HepG2 (cell line): ENCODE data around the gene SOST. TPM values are rescaled to one million over a fixed set of nuclear protein-coding genes. Genes with fewer than 3 reads are reported as not detected.

ENCODE experiments used
- ATAC-seq: fragments of 200-7000 bp; cut with Tn5 transposase; 3 replicates; pipeline ENCODE4 v1.9.1; 2020; ENCODE audit warnings: mild to moderate bottlenecking, moderate library complexity
- BruUV-seq: library from RNA; stranded (reverse); fragments of 400-500 nt; replicated peaks from 2 replicates; lab custom pipeline; 2021; lab: Mats Ljungman, UMichigan
- CTCF ChIA-PET: fragments of 300-600 bp; formaldehyde crosslinking; extraction: SDS; loops from one replicate; lab custom pipeline; 2021; ENCODE audit warnings: low total read pairs, inconsistent platforms, low intra/inter-chr PET ratio; lab: Yijun Ruan, JAX
- POLR2A ChIA-PET: fragments of 350-600 bp; sonication (Branson Sonifier 250); formaldehyde crosslinking; loops from one replicate; lab custom pipeline; 2020; ENCODE audit warnings: antibody characterized with exemption, inconsistent platforms; lab: Yijun Ruan, JAX
- DNase-seq: peaks from one replicate; pipeline ENCODE4 v3.0.0-alpha.2; 2015; ENCODE audit warnings: low spot score
- FAIRE-seq: peaks from 3 replicates; lab custom pipeline; 2011; peaks lifted over from hg19 to GRCh38; lab: Jason Lieb, UNC
- H2AFZ ChIP-seq: one replicate; pipeline ENCODE4 v1.6.1; 2011; ENCODE audit warnings: low read length, inconsistent platforms
- H3K27ac ChIP-seq: fragments of 300-600 bp; 3 replicates; pipeline ENCODE4 v1.8.0; 2011; ENCODE audit warnings: mixed run types, mild to moderate bottlenecking, mixed read lengths, low read length, inconsistent platforms; ENCODE audit not compliant: insufficient read depth; ENCODE audit errors: extremely low read length
- H3K27me3 ChIP-seq, 2 experiments: fragments of 200-600 bp in 1 of 2; 2 replicates in 1 of 2; 3 replicates in 1 of 2; pipeline versions ENCODE4 v1.6.0 to v1.8.0; 2011; ENCODE audit warnings: low read length in 2 of 2, mild to moderate bottlenecking in 2 of 2, moderate library complexity in 2 of 2, inconsistent platforms in 1 of 2; ENCODE audit not compliant: insufficient read depth in 2 of 2, control insufficient read depth in 1 of 2
- H3K36me3 ChIP-seq, 2 experiments: fragments of 200-600 bp in 1 of 2; replicated peaks in 1 of 2; 2 replicates in 1 of 2; 3 replicates in 1 of 2; pipeline versions ENCODE4 v1.5.1 to v1.8.0; 2011; ENCODE audit warnings: low read length in 2 of 2, inconsistent platforms in 1 of 2; ENCODE audit not compliant: insufficient read depth in 2 of 2, control insufficient read depth in 1 of 2
- H3K4me1 ChIP-seq: 2 replicates; pipeline ENCODE4 v1.5.1; 2012; ENCODE audit warnings: low read length, inconsistent platforms; ENCODE audit not compliant: insufficient read depth
- H3K4me2 ChIP-seq: 2 replicates; pipeline ENCODE4 v1.6.0; 2011; ENCODE audit warnings: low read depth, low read length, inconsistent platforms
- H3K4me3 ChIP-seq, 3 experiments: fragments of 200-600 bp in 1 of 3; sonication (generic), shearing (Covaris generic) in 1 of 3; replicated peaks in 1 of 3; 2 replicates each; pipeline ENCODE4 v1.5.1; 2011 to 2016; ENCODE audit warnings: low read length in 3 of 3, inconsistent platforms in 2 of 3, low read depth in 2 of 3, mild to moderate bottlenecking in 2 of 3, control low read depth in 1 of 3, mixed read lengths in 1 of 3; ENCODE audit not compliant: insufficient read depth in 1 of 3
- H3K79me2 ChIP-seq: one replicate; pipeline ENCODE4 v1.6.1; 2011; ENCODE audit warnings: low read length, inconsistent platforms; ENCODE audit not compliant: insufficient read depth
- H3K9ac ChIP-seq: 2 replicates; pipeline ENCODE4 v1.6.0; 2011; ENCODE audit warnings: mild to moderate bottlenecking, low read depth, low read length, inconsistent platforms; ENCODE audit not compliant: insufficient read depth
- H3K9me3 ChIP-seq: 2 replicates; pipeline ENCODE4 v1.5.1; 2012; ENCODE audit warnings: mild to moderate bottlenecking, low read length
- H4K20me1 ChIP-seq: 2 replicates; pipeline ENCODE4 v1.6.0; 2011; ENCODE audit warnings: inconsistent platforms, mild to moderate bottlenecking, low read length, moderate library complexity; ENCODE audit not compliant: insufficient read depth
- ATF6 ChIP-seq: sonication (generic); formaldehyde crosslinking; conservative IDR thresholded peaks from 2 replicates; pipeline ENCODE4 v1.4.0; 2020; ENCODE audit warnings: missing genetic modification reagents
- HIVEP1 ChIP-seq: sonication (generic); formaldehyde crosslinking; IDR thresholded peaks from 2 replicates; pipeline ENCODE4 v1.4.0; 2020; ENCODE audit warnings: mild to moderate bottlenecking, missing genetic modification reagents
- MTA3 ChIP-seq: sonication (generic); formaldehyde crosslinking; IDR thresholded peaks from 2 replicates; pipeline ENCODE4 v1.4.0; 2020; ENCODE audit warnings: missing genetic modification reagents
- NKX3-1 ChIP-seq: sonication (generic); formaldehyde crosslinking; IDR thresholded peaks from 2 replicates; pipeline ENCODE4 v1.5.0; 2020; ENCODE audit warnings: missing genetic modification reagents
- PRDM15 ChIP-seq: sonication (generic); formaldehyde crosslinking; IDR thresholded peaks from 2 replicates; pipeline ENCODE4 v1.4.0; 2020; ENCODE audit warnings: missing genetic modification reagents
- PREB ChIP-seq: sonication (generic); formaldehyde crosslinking; IDR thresholded peaks from 2 replicates; pipeline ENCODE4 v1.4.0; 2020; ENCODE audit warnings: missing genetic modification reagents
- XBP1 ChIP-seq: sonication (generic); formaldehyde crosslinking; IDR thresholded peaks from 2 replicates; pipeline ENCODE4 v1.5.0; 2020; ENCODE audit warnings: missing genetic modification reagents
- ZBTB38 ChIP-seq: sonication (generic); formaldehyde crosslinking; IDR thresholded peaks from 2 replicates; pipeline ENCODE4 v1.5.1; 2020; ENCODE audit warnings: mild to moderate bottlenecking, missing genetic modification reagents
- ZNF484 ChIP-seq: sonication (generic); formaldehyde crosslinking; IDR thresholded peaks from 2 replicates; pipeline ENCODE4 v1.5.1; 2020; ENCODE audit warnings: mild to moderate bottlenecking, low read depth, missing genetic modification reagents, borderline replicate concordance
- ZNF678 ChIP-seq: sonication (generic); formaldehyde crosslinking; IDR thresholded peaks from 2 replicates; pipeline ENCODE4 v1.4.0; 2020; ENCODE audit warnings: mild to moderate bottlenecking, missing genetic modification reagents
- ZNF773 ChIP-seq: sonication (generic); formaldehyde crosslinking; IDR thresholded peaks from 2 replicates; pipeline ENCODE4 v1.4.0; 2020; ENCODE audit warnings: missing genetic modification reagents, borderline replicate concordance
- WGBS: methylation state at CpG from one replicate; pipeline ENCODE4 v1.1.6; 2017; ENCODE audit warnings: low lambda C conversion rate; 5-methylcytosine and 5-hydroxymethylcytosine counted together
- in situ Hi-C: cut with HindIII; loops from 2 replicates; pipeline ENCODE4 v1.10.0; 2017; ENCODE audit warnings: low pct_unique_long_range_greater_than_20kb; ENCODE audit not compliant: extremely low pct_ligation_motif_present
- intact Hi-C: fragments of 100-400 bp; cut with micrococcal nuclease; formaldehyde crosslinking; loops from one replicate; pipeline ENCODE4 v1.10.0; 2022; ENCODE audit not compliant: unreplicated experiment
- polyA plus RNA-seq, 8 experiments: library from polyadenylated mRNA; depleted of rRNA in 3 of 8; stranded (reverse) in 7 of 8; unstranded in 1 of 8; fragments of >200 nt; fragmentation: Illumina TruSeq in 4 of 8; extraction: Trizol in 4 of 8; gene quantifications; 2 replicates each; pipeline versions ENCODE4 v1.2.1 to v1.2.3, GENCODE V29; 2011 to 2016; ENCODE audit warnings: low read depth in 4 of 8, missing spikeins in 1 of 8, mixed read lengths in 1 of 8; ENCODE audit not compliant: insufficient read depth in 1 of 8
- total RNA-seq, 5 experiments: library from RNA; depleted of rRNA; stranded (reverse); fragments of >200 nt; fragmentation: Illumina TruSeq; extraction: Trizol; gene quantifications; 2 replicates each; pipeline ENCODE4 v1.2.3, GENCODE V29; 2016; ENCODE audit warnings: low read depth in 1 of 5

The SOST gene
- total and polyA plus RNA-seq, 2 of the 13 experiments (the other 11 are each of a cell fraction or from before 2014, with no cell fraction given): not detected

- H3K4me2 ChIP-seq: no peak overlapping the region
- in situ Hi-C loops: no loop called here
- no peak overlapping the region for H3K9ac ChIP-seq
- intact Hi-C loops: no loop called here
- no peaks in the 10 kb centered on the region for H4K20me1 ChIP-seq
- 82% methylated on average over 4 of the region's 4 CpGs for WGBS
- ATAC-seq (no peak), FAIRE-seq (no peak), DNase-seq (no peak)
- no peaks in the 10 kb centered on the region for H3K9me3 ChIP-seq
- BruUV-seq: no TSS peak
- H2AFZ ChIP-seq: no peak overlapping the region
- TF ChIP-seq PREB (no peak), ZNF678 (CRISPR knock-in tag) (no peak), NKX3-1 (CRISPR knock-in tag) (no peak), ZBTB38 (CRISPR knock-in tag) (no peak)
- ChIA-PET CTCF (no interaction called here), POLR2A (no interaction called here)
- H3K4me1 ChIP-seq: peaks cover 11% of the 10 kb centered on the region
- H3K36me3 ChIP-seq: no peaks in the 10 kb centered on the region
- H3K4me3 ChIP-seq: no peak overlapping the region
- H3K79me2 ChIP-seq: no peaks in the 10 kb centered on the region
- no peak overlapping the region for H3K27ac ChIP-seq
- 0 out of 5 replicates have a peak, but pooled peaks cover 0 to 3% of the 10 kb centered on the region in 2 experiments for H3K27me3 ChIP-seq
Observed at GRCh38 chr17:43808076-43808475, 49.5 kb upstream of the SOST start.

- no peaks in the 10 kb centered on the region for H4K20me1 ChIP-seq
- no peak overlapping the region for H3K4me3 ChIP-seq
- H3K4me2 ChIP-seq: no peak overlapping the region
- in situ Hi-C loops: no loop called here
- H3K79me2 ChIP-seq: no peaks in the 10 kb centered on the region
- 0 out of 5 replicates have a peak, but pooled peaks cover 0 to 8% of the 10 kb centered on the region in 2 experiments for H3K27me3 ChIP-seq
- H3K4me1 ChIP-seq: peaks cover 41% of the 10 kb centered on the region
- no peak overlapping the region for H3K9ac ChIP-seq
- peak; percentile 42 for FAIRE-seq
- DNase-seq: no peak
- H3K27ac ChIP-seq: no peak overlapping the region
- H2AFZ ChIP-seq: no peak overlapping the region
- ChIA-PET POLR2A (no interaction called here), CTCF (no interaction called here)
- no peaks in the 10 kb centered on the region for H3K9me3 ChIP-seq
- no TSS peak for BruUV-seq
- no peaks in the 10 kb centered on the region for H3K36me3 ChIP-seq
- ATAC-seq: no peak
- intact Hi-C loops: no loop called here
- TF ChIP-seq ZNF484 (CRISPR knock-in tag) (no peak), HIVEP1 (no peak), XBP1 (CRISPR knock-in tag) (no peak), ATF6 (CRISPR knock-in tag) (no peak), MTA3 (no peak), PRDM15 (CRISPR knock-in tag) (no peak), ZNF773 (CRISPR knock-in tag) (no peak)
Observed at GRCh38 chr17:43805117-43805516, 46.5 kb upstream of the SOST start.
